Right hindlimb (tissue), 1 donor: ENCODE data around the gene MGLL.

Source experiments
- DNase-seq: peaks from one replicate; pipeline ENCODE4 v3.0.0-alpha.2; 2018

Gene MGLL

GRCh38 chr3:127700406-127700805 lies 121.9 kb downstream of the MGLL start:
- DNase-seq: no peak

GRCh38 chr3:127699416-127700300 lies 122.7 kb downstream of the MGLL start:
- no peak for DNase-seq

- no peak for DNase-seq
These were observed 123.5 kb downstream of the MGLL start for GRCh38 chr3:127698691-127699415.

- DNase-seq: no peak
These were observed 124.0 kb downstream of the MGLL start for GRCh38 chr3:127698286-127698685.

GRCh38 chr3:127697551-127698240 lies 124.6 kb downstream of the MGLL start:
- peak; percentile 91 for DNase-seq

- no peak for DNase-seq
These were observed 127.7 kb downstream of the MGLL start for GRCh38 chr3:127694467-127695215.

GRCh38 chr3:127693336-127693843 lies 128.9 kb downstream of the MGLL start:
- no peak for DNase-seq

GRCh38 chr3:127692501-127693335 lies 129.6 kb downstream of the MGLL start:
- no peak for DNase-seq

- DNase-seq: no peak
These were observed 130.3 kb downstream of the MGLL start for GRCh38 chr3:127691974-127692373.

- no peak for DNase-seq
These were observed 130.8 kb downstream of the MGLL start for GRCh38 chr3:127691489-127691888.

- DNase-seq: no peak
These were observed 131.4 kb downstream of the MGLL start for GRCh38 chr3:127690823-127691452.

- DNase-seq: no peak
These were observed 132.2 kb downstream of the MGLL start for GRCh38 chr3:127690106-127690505.

- DNase-seq: peak; percentile 11
These were observed 133.0 kb downstream of the MGLL start for GRCh38 chr3:127689266-127689860.

- DNase-seq: peak; percentile 75
These were observed 133.7 kb downstream of the MGLL start for GRCh38 chr3:127688416-127689265.

GRCh38 chr3:127688022-127688415 lies 134.3 kb downstream of the MGLL start:
- DNase-seq: no peak

GRCh38 chr3:127687228-127687737 lies 135.0 kb downstream of the MGLL start:
- DNase-seq: no peak

- DNase-seq: no peak
These were observed 135.8 kb downstream of the MGLL start for GRCh38 chr3:127686512-127686894.

- no peak for DNase-seq
These were observed 136.4 kb downstream of the MGLL start for GRCh38 chr3:127685708-127686511.
